GM19043 (cell line): ENCODE measurements around the gene ALOX12.
"Not testable (repeated sequence)": the region's sequence is repeated elsewhere in the genome, so short reads cannot be mapped to it uniquely, and the experiment has no call there.

Experiments used
- ATAC-seq: cut with Tn5 transposase; IDR thresholded peaks from one replicate; pipeline ENCODE4 v1.9.1; 2021; ENCODE audit warnings: low read depth; ENCODE audit not compliant: unreplicated experiment

The ALOX12 gene

DNA sequence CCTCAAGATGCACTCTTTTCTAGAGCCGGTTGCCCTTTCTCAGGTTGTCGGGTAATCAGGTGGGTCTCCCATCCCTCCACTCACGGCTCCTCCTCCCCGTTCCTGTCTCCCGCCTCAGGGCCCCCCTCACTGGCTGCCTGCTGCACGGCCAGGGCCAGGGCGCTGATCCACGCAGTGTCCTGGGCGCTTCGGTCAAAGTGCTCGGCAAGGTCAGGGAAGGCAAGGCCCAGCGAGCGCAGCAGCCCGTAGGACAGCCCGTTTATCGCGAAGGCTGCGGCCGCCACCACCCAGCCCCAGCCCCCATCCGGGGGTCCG, 47.3 kb downstream of the ALOX12 start:
- no peak for ATAC-seq

GRCh38 chr17:7043497-7044198, 47.8 kb downstream of the ALOX12 start, which contains the start of gene SLC16A11:
SLC16A11 (minus strand) TSS chr17:7044092; CDS start chr17:7043513, 579 bp downstream.
- no peak for ATAC-seq

GRCh38 chr17:7045492-7046126, 49.8 kb downstream of the ALOX12 start:
- ATAC-seq = no peak

DNA sequence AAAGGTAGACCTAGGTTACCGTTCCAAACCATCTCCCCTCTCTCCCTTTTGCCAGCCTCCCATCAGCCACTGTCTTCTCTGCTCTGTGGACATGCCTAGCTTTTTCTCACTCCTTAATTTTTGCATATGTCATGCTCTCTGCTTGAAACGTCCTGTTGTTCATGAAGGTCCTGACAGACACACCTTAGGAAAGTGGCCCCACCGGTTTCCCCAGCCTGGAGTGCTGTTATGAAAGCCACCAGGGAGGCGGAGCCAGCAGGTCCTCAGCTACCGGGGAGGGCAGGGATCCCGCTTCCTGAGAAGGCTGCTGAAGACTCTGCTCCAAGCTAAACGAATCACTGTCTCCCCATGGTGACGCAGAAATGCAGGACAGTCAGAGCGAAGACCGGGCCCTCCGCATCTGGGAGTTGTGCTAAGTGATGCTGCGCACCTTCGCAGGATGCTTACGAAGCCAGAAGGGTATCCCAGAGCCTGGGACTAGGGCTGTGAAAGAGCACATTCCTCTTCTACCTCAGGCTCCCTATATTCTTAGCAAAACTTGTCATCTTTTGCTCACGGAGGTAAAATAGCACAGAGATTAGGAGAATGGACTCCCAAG, 50.4 kb downstream of the ALOX12 start:
- ATAC-seq = no peak

DNA sequence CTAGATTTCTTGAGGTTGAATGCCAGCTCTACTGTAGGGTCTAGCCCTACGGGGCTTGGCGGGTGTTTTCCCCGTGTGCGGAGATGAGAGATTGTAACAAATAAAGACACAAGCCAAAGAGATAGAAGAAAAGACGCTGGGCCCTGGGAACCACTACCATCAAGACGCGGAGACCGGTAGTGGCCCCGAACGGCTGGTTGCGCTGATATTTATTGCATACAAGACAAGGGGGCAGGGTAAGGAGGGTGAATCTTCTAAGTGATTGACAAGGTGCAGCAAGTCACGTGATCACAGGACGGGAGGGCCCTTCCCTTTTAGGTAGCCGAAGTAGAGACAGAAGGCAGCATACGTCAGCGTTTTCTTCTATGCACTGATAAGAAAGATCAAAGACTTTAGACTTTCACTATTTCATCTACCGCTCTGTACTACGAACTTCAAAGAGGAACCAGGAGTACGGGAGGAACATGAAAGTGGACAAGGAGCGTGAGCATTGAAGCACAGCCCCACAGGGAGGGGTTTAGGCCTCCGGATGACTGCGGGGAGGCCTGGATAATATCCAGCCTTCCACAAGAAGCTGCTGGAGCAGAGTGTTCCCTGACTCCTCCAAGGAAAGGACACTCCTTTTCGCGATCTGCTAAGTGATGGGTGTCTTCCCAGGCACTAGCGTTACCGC, 51.0 kb downstream of the ALOX12 start:
- not testable (repeated sequence) for ATAC-seq

GRCh38 chr17:7047566-7047965, 51.7 kb downstream of the ALOX12 start:
- no peak for ATAC-seq

DNA sequence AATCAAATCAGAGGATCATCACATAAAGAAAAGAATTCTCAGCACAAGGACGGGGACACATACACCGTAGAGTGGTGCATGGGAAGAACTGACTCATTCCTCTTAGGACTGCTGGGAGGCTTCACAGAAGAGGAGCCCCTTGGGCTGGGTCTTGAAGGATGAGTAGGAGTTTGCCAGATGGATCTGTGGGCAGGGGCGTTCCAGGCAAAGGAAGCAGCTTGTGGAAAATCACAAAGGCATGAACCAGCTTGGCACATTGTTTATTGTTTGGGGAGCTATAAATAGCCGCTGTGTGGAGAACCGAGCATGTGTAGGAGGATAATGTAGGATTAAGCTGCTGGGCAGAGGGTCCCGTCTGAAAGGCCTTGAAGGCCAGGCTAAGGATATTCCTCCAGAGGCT, 53.1 kb downstream of the ALOX12 start:
- no peak for ATAC-seq

DNA sequence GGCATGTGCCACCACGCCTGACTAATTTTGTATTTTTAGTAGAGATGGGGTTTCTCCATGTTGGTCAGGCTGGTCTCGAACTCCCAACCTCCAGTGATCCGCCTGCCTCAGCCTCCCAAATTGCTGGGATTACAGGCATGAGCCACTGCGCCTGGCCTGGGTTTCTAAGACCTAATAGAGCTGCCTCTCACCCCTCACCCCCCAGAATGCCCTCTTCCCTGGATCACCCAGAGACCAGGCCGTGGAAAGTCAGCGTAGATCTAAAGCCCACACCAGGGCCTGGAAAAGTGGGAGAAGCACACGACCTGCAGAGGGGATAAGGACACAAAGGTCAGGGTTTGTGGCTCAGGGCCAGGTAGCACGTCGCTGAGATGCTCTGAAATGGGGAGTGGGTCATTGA, 54.7 kb downstream of the ALOX12 start:
- not testable (repeated sequence) for ATAC-seq

DNA sequence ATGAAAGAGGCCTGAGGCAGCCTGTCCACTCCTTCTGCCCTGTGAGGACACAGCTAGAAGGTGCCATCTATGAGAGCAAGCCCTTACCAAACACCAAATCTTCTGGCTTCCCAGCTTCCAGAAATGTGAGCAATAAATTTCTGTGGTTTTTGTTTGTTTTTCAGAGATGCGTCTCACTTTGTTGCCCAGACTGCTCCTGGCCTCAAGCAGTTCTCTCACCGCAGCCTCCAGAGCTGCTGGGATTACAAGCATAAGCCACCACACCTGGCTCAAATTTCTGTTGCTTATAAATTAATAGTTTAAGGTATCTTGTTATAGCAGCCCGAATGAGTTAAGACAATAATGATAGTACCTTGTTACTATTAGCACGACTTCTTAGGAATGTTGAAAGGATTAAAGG, 60.5 kb downstream of the ALOX12 start:
- no peak for ATAC-seq

DNA sequence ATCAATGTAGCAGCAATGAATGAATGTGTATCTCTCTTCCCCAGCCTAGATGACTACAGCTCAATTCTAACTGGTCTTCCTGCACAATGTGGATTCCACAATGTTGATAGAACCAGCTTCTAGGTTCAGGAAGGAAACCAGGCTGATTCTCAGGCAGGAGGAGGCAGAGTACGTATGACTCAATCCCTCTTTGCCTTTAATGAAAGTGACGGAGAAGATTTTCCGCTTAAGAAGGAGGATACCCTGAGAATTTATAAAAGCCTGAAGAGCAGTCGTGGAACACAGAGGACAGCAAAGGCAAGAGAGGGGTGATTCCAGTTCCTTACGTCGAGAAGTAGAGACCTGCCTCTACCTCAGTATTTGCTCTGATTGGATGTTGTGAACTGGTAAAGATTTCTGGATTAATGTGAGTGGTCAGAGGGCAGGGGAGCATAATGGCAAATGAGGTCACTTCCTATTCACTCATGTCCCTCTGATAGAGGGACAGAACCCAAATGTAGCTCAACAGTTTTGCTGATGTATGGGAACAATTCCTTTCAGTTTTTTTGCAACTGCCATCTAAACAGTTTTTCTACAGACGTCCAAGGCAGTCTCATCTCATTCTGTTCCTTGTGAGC, 63.1 kb downstream of the ALOX12 start:
- ATAC-seq = no peak
